Heart left ventricle (tissue), 16 donors: ENCODE measurements around the gene ZNF324B. TPM values are rescaled to one million over a fixed set of nuclear protein-coding genes. Genes with fewer than 3 reads are reported as not detected.

Experiments
- ATAC-seq, 4 donors: fragments of 200-7000 bp; cut with Tn5 transposase; one replicate each; pipeline ENCODE4 v1.9.1; 2020 to 2022; ENCODE audit warnings: moderate library complexity in 4 of 4, mild to moderate bottlenecking in 3 of 4, moderate number of reproducible peaks in 1 of 4
- DNase-seq, 5 donors: peaks; one replicate each; pipeline ENCODE4 v3.0.0-alpha.2; 2020
- H3K27ac ChIP-seq, 12 donors: fragments of 200-600 bp; sonication (generic) in 4 of 12; one replicate each; pipeline versions ENCODE4 v1.5.0 to v1.8.0; 2016 to 2022; ENCODE audit warnings: mild to moderate bottlenecking in 2 of 12
- H3K27me3 ChIP-seq, 9 donors: fragments of 200-600 bp; sonication (generic) in 2 of 9; one replicate each; pipeline versions ENCODE4 v1.5.1 to v1.8.0; 2016 to 2022; ENCODE audit warnings: mild to moderate bottlenecking in 3 of 9
- H3K36me3 ChIP-seq, 9 donors: fragments of 200-600 bp; sonication (generic) in 2 of 9; one replicate each; pipeline versions ENCODE4 v1.5.0 to v1.8.0; 2018 to 2022; ENCODE audit warnings: mild to moderate bottlenecking in 2 of 9
- H3K4me1 ChIP-seq, 12 donors: fragments of 200-600 bp; sonication (generic) in 4 of 12; one replicate each; pipeline versions ENCODE4 v1.5.0 to v1.8.0; 2016 to 2022; ENCODE audit warnings: mild to moderate bottlenecking in 3 of 12
- H3K4me3 ChIP-seq, 12 donors: fragments of 200-600 bp; sonication (generic) in 4 of 12; one replicate each; pipeline versions ENCODE4 v1.5.0 to v1.8.0; 2017 to 2022; ENCODE audit warnings: mild to moderate bottlenecking in 9 of 12, moderate library complexity in 4 of 12
- H3K9me3 ChIP-seq, 12 donors: fragments of 200-600 bp; sonication (generic) in 4 of 12; one replicate each; pipeline versions ENCODE4 v1.5.0 to v1.8.0; 2016 to 2022; ENCODE audit warnings: mild to moderate bottlenecking in 1 of 12
- CTCF ChIP-seq, 12 donors: fragments of 200-600 bp; sonication (generic) in 4 of 12; IDR thresholded peaks; one replicate each; pipeline versions ENCODE4 v1.5.0 to v1.8.0; 2018 to 2022; ENCODE audit warnings: antibody characterized with exemption in 12 of 12, mild to moderate bottlenecking in 5 of 12
- POLR2A ChIP-seq, 2 donors: fragments of 450-650 bp; IDR thresholded peaks; one replicate each; pipeline ENCODE4 v1.6.1; 2017; ENCODE audit warnings: antibody characterized with exemption in 2 of 2, mild to moderate bottlenecking in 2 of 2, moderate library complexity in 2 of 2
- WGBS, 4 donors: extraction: QIAGEN DNeasy Blood & Tissue Kit in 2 of 4; methylation state at CpG; one replicate each; pipeline versions ENCODE4 v1.1.5 to v1.1.7; 2013 to 2018; 5-methylcytosine and 5-hydroxymethylcytosine counted together
- intact Hi-C, 10 donors: fragments of 100-400 bp; cut with DNase I; formaldehyde crosslinking; loops; one replicate each; pipeline versions ENCODE4 v1.11.1 to v1.14.2; 2022
- polyA plus RNA-seq, 2 donors: library from polyadenylated mRNA; stranded (reverse); fragments of 200-250 nt; gene quantifications; one replicate each; pipeline ENCODE4 v1.2.3, GENCODE V29; 2013
- total RNA-seq, 9 donors: library from RNA; depleted of rRNA in 2 of 9; stranded (reverse); fragments of >200 nt in 2 of 9; fragmentation: NEBNext Ultra II Directional in 3 of 9; extraction: Animal tissue kit (Norgen Biotek cat#: 25700) in 3 of 9; gene quantifications; one replicate each; pipeline versions ENCODE4 v1.1.0 to v1.2.4, GENCODE V29; 2016 to 2023
- donor health status: ischemic (EF 13 %, LVEDD 7.1; RV severe dilation, severe dysfunction).
- donor health status: healthy with polysubstance abuse.
- donor health status: DM: no; HTN: yes; CAD: no.
- donor health status: DM: no; HTN: no; CAD: no.
- donor health status: ischemic (EF 25% LVEDD 6.9; RV normal size, moderate dysfunction).
- donor health status: ischemic (EF 25% LVEDD 5.7; RV mildly dilated, moderate dysfunction).
- donor health status: healthy.
- donor health status: DM: yes; HTN: yes; CAD: no.
- donor health status: ischemic (EF 35%, LVEDD 5.7; RV mildly dilated, moderate dysfunction).
- donor health status: nonischemic (EF 11% LVEDD 7.7; RV severe dilation, severe dysfunction).
- donor health status: DM: yes; HTN: yes; CAD: no.
- donor health status: PGD.
- donor health status: ischemic (EF 29% LVEDD 5.4; RV normal size, mild dysfunction).
- donor health status: nonischemic (EF 23%, LVEDD 6.1; RV moderate dilation, normal function).

Gene ZNF324B
- total and polyA plus RNA-seq, 11 donors, result 1.4 to 5.1 (median 3.9) TPM

GRCh38 chr19:58416604-58417003, 34.8 kb upstream of the ZNF324B start:
- TF ChIP-seq POLR2A (IDR thresholded peaks at IDR 0.05) (no peak), CTCF (IDR thresholded peaks at IDR 0.05) (no peak)
- WGBS, 4 donors, result 97 to 99% (median 98%) methylated on average over 5 of the region's 5 CpGs
- no peak overlapping the region for H3K4me3 ChIP-seq
- H3K4me1 ChIP-seq, result no peaks in the 10 kb centered on the region
- peaks cover 3 to 62% (median 43%) of the 10 kb centered on the region in 9 donors for H3K36me3 ChIP-seq
- DNase-seq (no peak), ATAC-seq (no peak)
- intact Hi-C loops, result no loop called here
- H3K27me3 ChIP-seq, result no peaks in the 10 kb centered on the region
- H3K9me3 ChIP-seq, result peaks cover 0 to 7% (median 0%) of the 10 kb centered on the region in 12 donors
- no peak overlapping the region for H3K27ac ChIP-seq

GRCh38 chr19:58417071-58417470, 34.4 kb upstream of the ZNF324B start:
- DNase-seq (no peak), ATAC-seq (no peak)
- Histone ChIP-seq H3K9me3 (peaks cover 0 to 7% (median 0%) of the 10 kb centered on the region in 12 donors), H3K27ac (no peak overlapping the region), H3K27me3 (no peaks in the 10 kb centered on the region), H3K36me3 (peaks cover 3 to 65% (median 43%) of the 10 kb centered on the region in 9 donors), H3K4me1 (no peaks in the 10 kb centered on the region), H3K4me3 (no peak overlapping the region)
- 96 to 98% (median 97%) methylated on average over 7 of the region's 7 CpGs for WGBS, 4 donors
- intact Hi-C loops, result no loop called here
- TF ChIP-seq CTCF (IDR thresholded peaks at IDR 0.05) (no peak), POLR2A (IDR thresholded peaks at IDR 0.05) (no peak)

GRCh38 chr19:58428617-58429016, 22.8 kb upstream of the ZNF324B start:
- DNase-seq (no peak), ATAC-seq (no peak)
- H3K27ac ChIP-seq, result no peak overlapping the region
- H3K27me3 ChIP-seq, result no peaks in the 10 kb centered on the region
- peaks cover 4 to 80% (median 57%) of the 10 kb centered on the region in 12 donors for H3K9me3 ChIP-seq
- TF ChIP-seq CTCF (IDR thresholded peaks at IDR 0.05) (no peak), POLR2A (IDR thresholded peaks at IDR 0.05) (no peak)
- no peak overlapping the region for H3K4me3 ChIP-seq
- H3K4me1 ChIP-seq, result no peaks in the 10 kb centered on the region
- H3K36me3 ChIP-seq, result peaks cover 0 to 21% (median 5%) of the 10 kb centered on the region in 9 donors
- intact Hi-C loops, result no loop called here
- WGBS, 4 donors, result 63 to 83% (median 74%) methylated on average over 1 of the region's 1 CpG

- Histone ChIP-seq H3K4me3 (no peak overlapping the region), H3K4me1 (no peaks in the 10 kb centered on the region), H3K9me3 (peaks cover 12 to 91% (median 69%) of the 10 kb centered on the region in 12 donors), H3K27me3 (no peaks in the 10 kb centered on the region), H3K36me3 (peaks cover 11 to 32% (median 16%) of the 10 kb centered on the region in 9 donors), H3K27ac (no peak overlapping the region)
- ATAC-seq, result peak in 1 of 4 donors; percentile 24
- no peak for DNase-seq
- TF ChIP-seq CTCF (IDR thresholded peaks at IDR 0.05), result no peak
- no peak for TF ChIP-seq POLR2A (IDR thresholded peaks at IDR 0.05)
- intact Hi-C loops, result no loop called here
These were observed 21.7 kb upstream of the ZNF324B start for GRCh38 chr19:58429745-58430144.
